H9 (cell line): ENCODE measurements around the gene TPPP3. TPM values are rescaled to one million over a fixed set of nuclear protein-coding genes. Genes with fewer than 3 reads are reported as not detected.
A peak's percentile ranks its signal among the peaks of the same experiment; 100 is the strongest.

Experiments
- DNase-seq: peaks from one replicate; pipeline ENCODE4 v3.0.0-alpha.2; 2017
- H2AFZ ChIP-seq: one replicate; pipeline ENCODE4 v1.6.1; 2013; ENCODE audit warnings: mild to moderate bottlenecking, low read length, control low read depth, moderate library complexity
- H2AK5ac ChIP-seq: 2 replicates; pipeline ENCODE4 v1.6.1; 2013; ENCODE audit warnings: low read length, control low read depth, mixed read lengths; ENCODE audit not compliant: insufficient read length
- H2BK120ac ChIP-seq: one replicate; pipeline ENCODE4 v1.6.1; 2013; ENCODE audit warnings: low read depth, mild to moderate bottlenecking, low read length, control low read depth, inconsistent platforms; ENCODE audit not compliant: poor library complexity, severe bottlenecking
- H2BK12ac ChIP-seq: 2 replicates; pipeline ENCODE4 v1.6.1; 2013; ENCODE audit warnings: low read length, control low read depth, mixed read lengths, low read depth; ENCODE audit not compliant: insufficient read length
- H2BK15ac ChIP-seq: 2 replicates; pipeline ENCODE4 v1.6.1; 2013; ENCODE audit warnings: low read depth, low read length, control low read depth
- H2BK20ac ChIP-seq: one replicate; pipeline ENCODE4 v1.6.1; 2013; ENCODE audit warnings: low read depth, mild to moderate bottlenecking, low read length, control low read depth, inconsistent platforms; ENCODE audit not compliant: poor library complexity, severe bottlenecking
- H2BK5ac ChIP-seq: 2 replicates; pipeline ENCODE4 v1.6.1; 2013; ENCODE audit warnings: low read length, control low read depth, mixed read lengths; ENCODE audit not compliant: insufficient read length
- H3K14ac ChIP-seq: 2 replicates; pipeline ENCODE4 v1.6.1; 2013; ENCODE audit warnings: low read length, control low read depth; ENCODE audit not compliant: insufficient read depth
- H3K18ac ChIP-seq: 2 replicates; pipeline ENCODE4 v1.6.1; 2013; ENCODE audit warnings: low read depth, mild to moderate bottlenecking, mixed read lengths, low read length, control low read depth; ENCODE audit not compliant: insufficient read length
- H3K23ac ChIP-seq: 2 replicates; pipeline ENCODE4 v1.6.1; 2013; ENCODE audit warnings: low read length, control low read depth, mixed read lengths, low read depth; ENCODE audit not compliant: insufficient read length
- H3K23me2 ChIP-seq: 2 replicates; pipeline ENCODE4 v1.6.1; 2013; ENCODE audit warnings: low read depth, mild to moderate bottlenecking, mixed read lengths, low read length, control low read depth; ENCODE audit not compliant: insufficient read length, poor library complexity, severe bottlenecking
- H3K27ac ChIP-seq: 2 replicates; pipeline ENCODE4 v1.5.1; 2013; ENCODE audit warnings: low read length, control low read depth, mixed read lengths, low read depth; ENCODE audit not compliant: insufficient read length
- H3K27me3 ChIP-seq: 2 replicates; pipeline ENCODE4 v1.6.1; 2013; ENCODE audit warnings: low read length, control low read depth, inconsistent platforms; ENCODE audit not compliant: insufficient read depth
- H3K4ac ChIP-seq: 2 replicates; pipeline ENCODE4 v1.6.1; 2013; ENCODE audit warnings: low read depth, mild to moderate bottlenecking, control low read depth, inconsistent platforms, low read length, moderate library complexity
- H3K4me1 ChIP-seq: 2 replicates; pipeline ENCODE4 v1.6.1; 2013; ENCODE audit warnings: low read length, control low read depth, inconsistent platforms; ENCODE audit not compliant: insufficient read depth
- H3K4me2 ChIP-seq: 2 replicates; pipeline ENCODE4 v1.6.1; 2013; ENCODE audit warnings: low read length, control low read depth, mixed read lengths; ENCODE audit not compliant: insufficient read length, insufficient read depth
- H3K56ac ChIP-seq: 2 replicates; pipeline ENCODE4 v1.6.1; 2013; ENCODE audit warnings: low read depth, mild to moderate bottlenecking, mixed read lengths, low read length, control low read depth; ENCODE audit not compliant: insufficient read length
- H3K79me1 ChIP-seq: 2 replicates; pipeline ENCODE4 v1.6.1; 2013; ENCODE audit warnings: low read depth, mild to moderate bottlenecking, moderate library complexity, low read length, control low read depth, inconsistent platforms; ENCODE audit not compliant: insufficient read depth, poor library complexity, severe bottlenecking
- H3K79me2 ChIP-seq: 2 replicates; pipeline ENCODE4 v1.6.1; 2013; ENCODE audit warnings: low read length, control low read depth, inconsistent platforms; ENCODE audit not compliant: insufficient read depth
- H3K9ac ChIP-seq: 2 replicates; pipeline ENCODE4 v1.6.1; 2013; ENCODE audit warnings: low read length, control low read depth, mixed read lengths; ENCODE audit not compliant: insufficient read length; ENCODE audit errors: extremely low read depth
- H3K9me3 ChIP-seq: one replicate; pipeline ENCODE4 v1.6.1; 2013; ENCODE audit warnings: low read depth, low read length, inconsistent platforms; ENCODE audit not compliant: control insufficient read depth
- H3T11ph ChIP-seq: one replicate; pipeline ENCODE4 v1.6.1; 2013; ENCODE audit warnings: mild to moderate bottlenecking, low read length, control low read depth, inconsistent platforms
- H4K20me1 ChIP-seq: one replicate; pipeline ENCODE4 v1.6.1; 2013; ENCODE audit not compliant: control insufficient read depth, insufficient read length, insufficient read depth
- H4K5ac ChIP-seq: 2 replicates; pipeline ENCODE4 v1.6.1; 2013; ENCODE audit warnings: low read depth, mild to moderate bottlenecking, mixed read lengths, low read length, control low read depth; ENCODE audit not compliant: insufficient read length
- H4K8ac ChIP-seq: replicated peaks from 2 replicates; pipeline ENCODE4 v1.6.1; 2013; ENCODE audit warnings: low read length, control low read depth, mixed read lengths, low read depth; ENCODE audit not compliant: insufficient read length
- H4K91ac ChIP-seq: 2 replicates; pipeline ENCODE4 v1.6.1; 2013; ENCODE audit warnings: low read depth, mild to moderate bottlenecking, moderate library complexity, mixed read lengths, low read length, control low read depth; ENCODE audit not compliant: insufficient read length
- H3K27ac Mint-ChIP-seq, 3 experiments: 2 replicates in 2 of 3; 3 replicates in 1 of 3; pipeline ENCODE4 v1.8.0; 2020 to 2021; ENCODE audit warnings: mixed read lengths in 3 of 3, mild to moderate bottlenecking in 1 of 3, moderate library complexity in 1 of 3
- H3K27me3 Mint-ChIP-seq: 2 replicates; pipeline ENCODE4 v1.8.0; 2021; ENCODE audit warnings: low read depth, mild to moderate bottlenecking, moderate library complexity, mixed read lengths
- H3K36me3 Mint-ChIP-seq, 3 experiments: 2 replicates in 2 of 3; 3 replicates in 1 of 3; pipeline ENCODE4 v1.8.0; 2020 to 2021; ENCODE audit warnings: low read depth in 3 of 3, mixed read lengths in 3 of 3; ENCODE audit not compliant: insufficient read depth in 1 of 3
- H3K4me1 Mint-ChIP-seq, 2 experiments: 2 replicates each; pipeline ENCODE4 v1.8.0; 2020; ENCODE audit warnings: mixed read lengths in 2 of 2
- H3K4me3 Mint-ChIP-seq, 2 experiments: 2 replicates in 1 of 2; 3 replicates in 1 of 2; pipeline ENCODE4 v1.8.0; 2020 to 2021; ENCODE audit warnings: mild to moderate bottlenecking in 2 of 2, mixed read lengths in 2 of 2, moderate library complexity in 1 of 2
- H3K9me3 Mint-ChIP-seq, 2 experiments: 2 replicates in 1 of 2; 3 replicates in 1 of 2; pipeline ENCODE4 v1.8.0; 2020; ENCODE audit warnings: mild to moderate bottlenecking in 2 of 2, mixed read lengths in 2 of 2, moderate library complexity in 1 of 2
- CTCF ChIP-seq: fragments of 200-600 bp; sonication (generic); conservative IDR thresholded peaks from 3 replicates; pipeline ENCODE4 v1.8.0; 2021; ENCODE audit warnings: antibody characterized with exemption, mild to moderate bottlenecking
- WGBS: extraction: QIAGEN DNeasy Blood & Tissue Kit; methylation state at CpG from one replicate; pipeline ENCODE4 v1.1.7; 2013; ENCODE audit warnings: missing lambda C conversion rate, low lambda C conversion rate, mixed read lengths; ENCODE audit not compliant: insufficient read length; ENCODE audit errors: extremely low coverage; 5-methylcytosine and 5-hydroxymethylcytosine counted together
- total RNA-seq: library from RNA; stranded (reverse); gene quantifications from 2 replicates; pipeline ENCODE4 v1.2.1, GENCODE V29; 2021

TPPP3 gene
- total RNA-seq, 1 experiment from 2014 or later = 0.79 TPM

DNA sequence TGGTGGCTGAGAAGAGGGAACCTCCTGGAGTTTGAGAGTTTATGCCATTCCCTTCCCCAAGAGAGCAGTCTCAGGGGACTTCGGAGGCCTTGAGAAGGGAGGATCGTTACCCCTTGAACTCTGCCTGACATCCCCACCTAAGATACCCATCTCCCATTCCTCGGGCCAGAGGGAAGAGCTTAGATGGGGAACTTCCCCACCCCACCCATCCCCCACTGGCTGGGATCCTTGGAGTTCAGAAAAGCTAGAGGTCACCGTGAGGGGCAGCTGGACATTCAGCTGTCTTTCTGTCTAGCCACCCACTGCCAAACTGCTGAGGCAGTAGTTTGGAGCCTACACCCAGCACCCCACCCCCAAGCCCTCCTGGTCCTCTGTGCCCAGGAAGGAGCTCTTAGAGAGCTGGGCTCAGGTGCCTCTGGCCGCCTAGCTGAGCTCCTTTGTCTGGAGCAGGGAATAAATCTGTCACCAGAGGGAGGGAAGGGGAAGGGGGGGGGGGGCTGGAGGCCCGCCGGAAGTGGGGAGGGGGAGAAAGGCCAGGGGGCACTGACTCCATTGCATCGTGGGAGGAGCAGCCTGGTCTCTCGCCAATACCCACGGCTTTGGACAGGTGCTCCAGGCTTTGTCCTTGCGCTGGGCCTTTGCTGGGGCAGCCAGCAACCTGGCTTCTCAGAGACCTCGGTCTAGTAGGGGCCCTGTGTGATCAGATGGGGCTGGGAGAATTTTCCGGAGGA is 38.6 kb upstream of the TPPP3 start:
- Histone ChIP-seq H2AK5ac (no peak overlapping the region), H3K14ac (peak overlapping the region; percentile 65; the same call in 1 of the 2 replicates), H4K8ac (no peak overlapping the region), H3K23ac (no peak overlapping the region), H3T11ph (no peak overlapping the region), H3K4ac (no peak overlapping the region; the same call in 1 of the 2 replicates), H3K9ac (peak overlapping the region; percentile 55), H3K79me2 (no peaks in the 10 kb centered on the region; the same call in 1 of the 2 replicates), H3K56ac (no peak overlapping the region), H2BK15ac (no peak overlapping the region), H4K91ac (no peak overlapping the region), H4K5ac (no peak overlapping the region), H2BK120ac (no peak overlapping the region), H2BK12ac (no peak overlapping the region), H3K23me2 (peaks cover 17% of the 10 kb centered on the region), H2AFZ (no peak overlapping the region), H3K9me3 (no peaks in the 10 kb centered on the region), H3K18ac (peak overlapping the region; percentile 65), H3K27ac (no peak overlapping the region), H2BK20ac (no peak overlapping the region), H3K4me2 (peak overlapping the region; percentile 58), H2BK5ac (no peak overlapping the region), H3K27me3 (no peaks in the 10 kb centered on the region; the same call in 1 of the 2 replicates), H4K20me1 (no peaks in the 10 kb centered on the region), H3K4me1 (peaks cover 10% of the 10 kb centered on the region; the same call in 1 of the 2 replicates), H3K79me1 (no peaks in the 10 kb centered on the region)
- DNase-seq = peak; percentile 74
- Mint-ChIP-seq H3K27me3 (peaks cover 16% of the 10 kb centered on the region), H3K4me3 (peak overlapping the region; percentile 74 to 89), H3K36me3 (peaks cover 0 to 13% (median 9%) of the 10 kb centered on the region in 3 experiments; a peak in 5 of 7 replicates), H3K27ac (peak overlapping the region; percentile 77 to 99 (median 83); a peak in 5 of 7 replicates), H3K9me3 (no peaks in the 10 kb centered on the region), H3K4me1 (peaks cover 51 to 52% of the 10 kb centered on the region in 2 experiments)
- WGBS = no CpG with 5 or more reads among the region's 13 CpGs
- TF ChIP-seq CTCF = no peak
